Kidney (tissue), 14 donors: Measurements from ENCODE around the gene TCF4. TPM values are rescaled to one million over a fixed set of nuclear protein-coding genes. Genes with fewer than 3 reads are reported as not detected.

ENCODE experiments used
- DNase-seq, 5 donors: peaks; one replicate each; pipeline ENCODE4 v3.0.0-alpha.2; 2013 to 2020
- FAIRE-seq: peaks from 2 replicates; lab custom pipeline; 2012; peaks lifted over from hg19 to GRCh38; lab: Jason Lieb, UNC
- H3K27ac ChIP-seq, 2 donors: one replicate each; pipeline ENCODE4 v1.7.0; 2013; ENCODE audit warnings: low read depth in 2 of 2, low read length in 2 of 2, inconsistent platforms in 1 of 2
- H3K27me3 ChIP-seq: one replicate; pipeline ENCODE4 v1.7.1; 2013; ENCODE audit warnings: low read length, inconsistent platforms; ENCODE audit not compliant: control insufficient read depth, insufficient read depth
- H3K36me3 ChIP-seq, 3 donors: one replicate each; pipeline versions ENCODE4 v1.7.0 to v1.7.1; 2013; ENCODE audit warnings: low read length in 3 of 3, control low read depth in 1 of 3, inconsistent platforms in 1 of 3; ENCODE audit not compliant: insufficient read depth in 3 of 3, control insufficient read depth in 2 of 3
- H3K4me1 ChIP-seq, 3 donors: one replicate each; pipeline versions ENCODE4 v1.7.0 to v1.7.1; 2013; ENCODE audit warnings: low read length in 3 of 3, inconsistent platforms in 1 of 3, low read depth in 1 of 3; ENCODE audit not compliant: control insufficient read depth in 2 of 3, insufficient read depth in 2 of 3
- H3K4me3 ChIP-seq, 3 donors: one replicate each; pipeline versions ENCODE4 v1.7.0 to v1.8.1; 2013; ENCODE audit warnings: low read length in 3 of 3, control low read depth in 1 of 3, inconsistent platforms in 1 of 3
- H3K9ac ChIP-seq, 3 donors: one replicate each; pipeline versions ENCODE4 v1.7.0 to v1.7.1; 2013; ENCODE audit warnings: low read length in 3 of 3, control low read depth in 1 of 3, inconsistent platforms in 1 of 3
- H3K9me3 ChIP-seq, 3 donors: one replicate each; pipeline versions ENCODE4 v1.7.0 to v1.7.1; 2013; ENCODE audit warnings: low read length in 3 of 3, control low read depth in 1 of 3, inconsistent platforms in 1 of 3; ENCODE audit not compliant: control insufficient read depth in 2 of 3, insufficient read depth in 1 of 3
- intact Hi-C: fragments of 100-400 bp; cut with DNase I; formaldehyde crosslinking; loops from one replicate; pipeline ENCODE4 v1.11.1; 2022
- polyA plus RNA-seq: library from polyadenylated mRNA; stranded (reverse); fragments of 350-450 nt; fragmentation: Illumina TruSeq; extraction: RNeasy Lipid Tissue Mini Kit (QIAGEN cat#74804); gene quantifications from one replicate; pipeline ENCODE4 v1.2.3, GENCODE V29; 2014; ENCODE audit warnings: low read depth, low replicate concordance; ENCODE audit not compliant: insufficient read depth
- total RNA-seq: library from RNA; stranded (reverse); fragmentation: NEBNext Ultra II Directional; extraction: Animal tissue kit (Norgen Biotek cat#: 25700); gene quantifications from one replicate; pipeline ENCODE4 v1.2.1, GENCODE V29; 2021
- TF ChIP-seq, protein P1 (sequence below): IDR thresholded peaks from 3 replicates; pipeline ENCODE4 v1.5.1; 2012; ENCODE audit warnings: mild to moderate bottlenecking, moderate library complexity, borderline replicate concordance; ENCODE audit not compliant: insufficient read depth; ENCODE audit errors: extremely low read depth
- donor health status: control.
- donor health status: control.
- donor health status: control.
- donor health status: control.
- donor health status: control.
- donor health status: DM: yes; HTN: yes; CAD: no.
- donor health status: Normal renal cell carcinoma (clear cell type).

Gene TCF4
- total and polyA plus RNA-seq, 2 donors from 2014 or later = 4.4 to 60.3 TPM

DNA sequence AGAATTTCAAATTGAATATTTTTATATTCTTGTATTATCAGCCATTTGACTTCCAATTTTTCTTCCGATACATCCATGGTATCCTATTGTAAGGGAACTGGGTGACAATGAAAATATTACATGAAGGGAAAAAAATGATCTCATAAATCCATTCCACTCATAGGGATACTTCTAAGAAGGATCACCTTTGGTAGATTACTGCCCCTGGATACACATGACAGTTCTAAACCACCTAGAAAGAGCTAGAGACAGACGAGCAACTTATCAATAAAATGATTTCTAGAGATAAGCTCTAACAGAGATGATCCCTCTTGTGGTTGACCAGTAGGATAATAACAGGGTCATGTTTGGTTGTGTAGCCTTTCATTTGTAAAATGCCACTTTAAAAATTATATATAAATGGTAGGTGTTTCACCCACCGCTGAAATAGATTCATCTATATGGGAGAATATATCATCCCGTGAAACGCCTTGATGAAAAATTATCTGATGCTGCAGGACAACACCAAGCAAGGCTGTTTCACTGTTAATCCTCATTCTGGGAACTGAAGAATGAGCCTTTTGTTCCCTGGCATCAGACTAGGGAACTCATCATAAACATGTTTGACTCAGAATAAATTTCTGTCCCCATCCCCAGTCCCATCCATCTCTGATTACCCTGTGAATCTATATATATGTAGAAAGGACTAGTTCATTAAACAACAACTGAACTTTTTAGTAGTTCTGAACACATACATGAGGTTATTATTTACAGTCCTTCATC, 180.0 kb downstream of the TCF4 start:
- intact Hi-C loops = loop anchor here (10.0 kb wide), 1 partner anchor 173 kb away; no protein-coding TSS in a partner anchor
- TF ChIP-seq, protein P1, sequence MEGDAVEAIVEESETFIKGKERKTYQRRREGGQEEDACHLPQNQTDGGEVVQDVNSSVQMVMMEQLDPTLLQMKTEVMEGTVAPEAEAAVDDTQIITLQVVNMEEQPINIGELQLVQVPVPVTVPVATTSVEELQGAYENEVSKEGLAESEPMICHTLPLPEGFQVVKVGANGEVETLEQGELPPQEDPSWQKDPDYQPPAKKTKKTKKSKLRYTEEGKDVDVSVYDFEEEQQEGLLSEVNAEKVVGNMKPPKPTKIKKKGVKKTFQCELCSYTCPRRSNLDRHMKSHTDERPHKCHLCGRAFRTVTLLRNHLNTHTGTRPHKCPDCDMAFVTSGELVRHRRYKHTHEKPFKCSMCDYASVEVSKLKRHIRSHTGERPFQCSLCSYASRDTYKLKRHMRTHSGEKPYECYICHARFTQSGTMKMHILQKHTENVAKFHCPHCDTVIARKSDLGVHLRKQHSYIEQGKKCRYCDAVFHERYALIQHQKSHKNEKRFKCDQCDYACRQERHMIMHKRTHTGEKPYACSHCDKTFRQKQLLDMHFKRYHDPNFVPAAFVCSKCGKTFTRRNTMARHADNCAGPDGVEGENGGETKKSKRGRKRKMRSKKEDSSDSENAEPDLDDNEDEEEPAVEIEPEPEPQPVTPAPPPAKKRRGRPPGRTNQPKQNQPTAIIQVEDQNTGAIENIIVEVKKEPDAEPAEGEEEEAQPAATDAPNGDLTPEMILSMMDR = no peak
- H3K9me3 ChIP-seq = no peaks in the 10 kb centered on the region
- H3K36me3 ChIP-seq = no peaks in the 10 kb centered on the region
- no peaks in the 10 kb centered on the region for H3K27me3 ChIP-seq
- no peak overlapping the region for H3K4me3 ChIP-seq
- DNase-seq (no peak), FAIRE-seq (no peak)
- peaks cover 0 to 3% (median 0%) of the 10 kb centered on the region in 3 donors for H3K4me1 ChIP-seq
- no peak overlapping the region for H3K9ac ChIP-seq
- H3K27ac ChIP-seq = no peak overlapping the region

DNA sequence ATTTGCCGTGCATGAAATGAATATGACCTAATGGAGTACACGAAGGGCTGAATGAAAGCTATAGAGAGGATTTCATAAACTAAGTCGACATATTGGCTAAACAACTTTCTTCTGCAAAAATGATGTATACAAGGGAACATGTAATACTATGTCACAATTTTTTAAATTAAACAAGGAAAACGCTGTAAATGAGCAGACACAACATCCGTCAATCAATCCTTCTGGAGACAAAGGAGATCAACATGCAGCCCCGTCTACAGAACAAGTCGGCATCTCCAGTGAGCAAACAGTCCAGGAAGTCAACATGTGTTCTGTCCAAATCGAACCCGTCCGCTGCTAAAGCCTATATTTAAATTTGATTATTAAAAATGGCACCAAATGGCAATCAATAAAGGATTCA, 180.8 kb downstream of the TCF4 start:
- Histone ChIP-seq H3K4me1 (peaks cover 0 to 3% (median 0%) of the 10 kb centered on the region in 3 donors), H3K27me3 (no peaks in the 10 kb centered on the region), H3K36me3 (no peaks in the 10 kb centered on the region), H3K4me3 (no peak overlapping the region), H3K9ac (no peak overlapping the region), H3K9me3 (no peaks in the 10 kb centered on the region), H3K27ac (no peak overlapping the region)
- intact Hi-C loops = loop anchor here (10.0 kb wide), 1 partner anchor 172 kb away; no protein-coding TSS in a partner anchor
- FAIRE-seq = no peak
- TF ChIP-seq, protein P1 = no peak
- no peak for DNase-seq

DNA sequence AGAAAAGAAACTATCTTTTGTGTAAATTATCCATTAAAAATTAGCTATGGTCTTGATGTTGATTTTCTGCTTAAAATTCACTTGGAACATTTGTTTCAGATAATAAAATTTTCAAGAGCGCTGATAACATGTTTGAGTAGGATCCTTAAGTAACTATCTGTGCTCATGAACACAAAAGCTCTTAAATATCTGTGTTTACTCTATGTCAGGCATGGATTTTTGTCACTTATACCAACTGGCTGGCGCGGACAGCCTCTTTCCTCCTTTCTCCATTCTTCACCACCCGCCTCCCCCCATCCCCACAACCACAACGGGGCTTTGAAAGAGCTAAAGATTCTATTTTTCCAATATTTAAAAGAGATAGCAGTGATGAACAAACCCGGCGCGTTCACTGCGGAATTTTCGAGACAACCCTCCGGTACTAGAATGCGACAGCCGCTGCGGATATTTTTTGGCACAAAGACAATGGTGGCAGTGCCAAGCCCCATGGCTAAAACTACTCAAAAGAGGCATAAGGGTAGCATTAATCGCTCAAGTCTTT, 181.5 kb downstream of the TCF4 start:
- DNase-seq = no peak
- intact Hi-C loops = loop anchor here (10.0 kb wide), 1 partner anchor 172 kb away; no protein-coding TSS in a partner anchor
- H3K4me1 ChIP-seq = peaks cover 0 to 3% (median 0%) of the 10 kb centered on the region in 3 donors

More for the DNA sequence above, 181.5 kb downstream of the TCF4 start:
- H3K4me3 ChIP-seq = no peak overlapping the region
- no peaks in the 10 kb centered on the region for H3K27me3 ChIP-seq
- H3K27ac ChIP-seq = no peak overlapping the region
- H3K9me3 ChIP-seq = no peaks in the 10 kb centered on the region
- H3K36me3 ChIP-seq = no peaks in the 10 kb centered on the region
- no peak for FAIRE-seq
- no peak overlapping the region for H3K9ac ChIP-seq
- TF ChIP-seq, protein P1 = no peak
